Loucy (cell line): Measurements from ENCODE around the gene GRM2.

Experiments used
- CTCF ChIP-seq: fragments of 200-600 bp; sonication (generic); conservative IDR thresholded peaks from 2 replicates; pipeline ENCODE4 v1.5.1; 2014; ENCODE audit warnings: mild to moderate bottlenecking, antibody characterized with exemption, low read length
- EZH2phosphoT487 ChIP-seq: fragments of 200-600 bp; IDR thresholded peaks from 2 replicates; pipeline ENCODE4 v1.6.1; 2018; ENCODE audit warnings: antibody characterized with exemption, mild to moderate bottlenecking, moderate library complexity, borderline replicate concordance

- TF ChIP-seq CTCF (no peak), EZH2phosphoT487 (no peak)
Observed at GRCh38 chr3:51712511-51712931, 5.7 kb downstream of the GRM2 start.
